ENCODE results near the gene PAK3.

Gene PAK3

DNA sequence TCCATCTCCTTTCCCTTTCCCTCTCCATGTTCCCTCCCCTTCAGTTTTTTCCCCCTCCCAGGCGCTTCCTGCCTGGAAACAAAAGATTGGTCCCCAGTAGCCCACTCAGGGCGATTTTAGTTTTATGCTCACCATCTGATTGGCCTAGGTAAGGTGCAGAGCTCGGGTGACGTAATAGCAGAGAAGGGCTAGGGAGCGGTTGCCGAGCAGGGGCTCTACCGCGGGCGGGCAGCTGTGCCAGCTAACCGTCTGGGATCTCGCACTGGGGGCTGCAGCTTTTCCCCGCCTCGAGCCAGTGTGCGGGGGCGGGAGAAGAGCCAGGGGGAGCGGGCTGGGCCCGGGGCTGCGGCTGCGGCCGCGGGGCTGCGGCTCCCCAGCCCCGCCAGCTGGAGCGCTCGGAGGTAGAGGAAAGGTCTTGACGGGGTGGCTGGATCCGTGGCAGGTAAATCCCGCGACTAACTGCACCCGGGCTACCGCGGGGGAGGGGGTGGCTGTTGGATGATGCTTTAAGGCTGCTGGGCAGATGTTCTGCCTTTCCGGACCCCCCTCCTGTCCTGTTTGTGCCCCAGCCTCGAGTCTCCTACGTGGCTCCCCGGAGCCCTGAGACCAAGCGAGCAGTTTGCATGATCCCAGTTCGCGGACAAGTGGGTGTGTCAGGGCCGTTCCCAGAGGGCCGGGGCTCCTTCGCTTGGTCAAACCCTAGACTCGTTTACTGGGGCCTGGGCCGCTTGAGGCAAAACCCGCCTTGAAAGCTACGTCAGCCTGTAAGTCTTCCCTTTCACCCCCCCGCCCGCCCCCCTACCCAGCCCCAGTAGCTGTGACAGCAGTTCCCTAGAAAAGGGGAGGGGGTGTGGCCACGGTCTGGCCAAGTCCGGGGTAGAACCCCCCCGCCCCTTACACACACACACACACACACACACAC is at the start of gene PAK3:
TSS of gene PAK3 (plus strand) at position 218 of the 922 bp plus-strand sequence. CDS start 26,913 bp downstream, outside the sequence.
- peak in 26 of 51 donors; percentile 0 to 38 (median 8) for DNase-seq

GRCh38 chrX:111047575-111047974 is 48.4 kb upstream of the PAK3 start:
- DNase-seq = no peak

- no peak for DNase-seq
Measured at GRCh38 chrX:111052478-111052877, 43.5 kb upstream of the PAK3 start.

- DNase-seq = no peak
Measured at GRCh38 chrX:111071542-111072277, 24.3 kb upstream of the PAK3 start.

- no peak for DNase-seq
Measured at GRCh38 chrX:111083081-111083480, 12.9 kb upstream of the PAK3 start.

DNA sequence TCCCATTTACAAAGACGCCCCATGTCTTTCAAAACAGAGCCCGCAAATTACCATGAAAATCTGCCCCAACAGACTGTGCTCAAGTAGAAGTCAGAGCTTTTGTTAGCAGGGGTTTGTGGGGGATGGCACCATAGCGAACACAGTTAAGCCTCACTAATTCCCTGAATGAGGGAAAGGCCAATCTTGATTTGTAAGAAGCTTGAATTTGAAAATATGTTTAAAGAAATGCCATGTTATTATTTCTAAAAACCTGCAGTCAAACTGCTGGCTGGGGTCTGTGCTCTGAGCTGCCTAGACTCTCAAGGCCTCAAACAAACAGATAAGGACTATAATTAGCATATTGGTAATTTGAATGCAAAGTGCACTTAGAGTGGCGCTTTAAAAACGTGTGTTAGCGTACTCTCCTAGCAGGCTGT is 9.4 kb upstream of the PAK3 start:
- DNase-seq = no peak

- no peak for DNase-seq
Measured at GRCh38 chrX:111088628-111089027, 7.4 kb upstream of the PAK3 start.

DNA sequence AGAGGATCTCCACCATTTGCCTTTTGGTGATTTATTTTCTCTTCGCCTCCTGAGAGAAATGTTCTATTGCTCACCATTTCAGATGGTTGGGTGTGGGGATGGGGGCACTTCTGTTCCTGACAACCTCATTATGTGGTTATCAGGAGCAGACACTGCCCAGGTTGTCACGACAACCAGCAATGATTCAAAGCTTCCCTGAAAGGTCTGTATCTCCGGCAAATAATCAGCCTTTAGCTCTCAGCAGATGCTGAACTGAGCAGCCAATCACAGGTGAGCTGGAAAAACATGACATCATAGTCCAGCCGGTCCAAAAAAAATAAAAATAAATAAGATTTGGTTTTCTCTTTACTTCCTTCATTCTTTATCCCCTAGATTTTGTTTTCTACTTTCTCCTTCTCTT is 5.5 kb upstream of the PAK3 start:
- peak in 5 of 51 donors; percentile 0 to 9 (median 1) for DNase-seq

DNA sequence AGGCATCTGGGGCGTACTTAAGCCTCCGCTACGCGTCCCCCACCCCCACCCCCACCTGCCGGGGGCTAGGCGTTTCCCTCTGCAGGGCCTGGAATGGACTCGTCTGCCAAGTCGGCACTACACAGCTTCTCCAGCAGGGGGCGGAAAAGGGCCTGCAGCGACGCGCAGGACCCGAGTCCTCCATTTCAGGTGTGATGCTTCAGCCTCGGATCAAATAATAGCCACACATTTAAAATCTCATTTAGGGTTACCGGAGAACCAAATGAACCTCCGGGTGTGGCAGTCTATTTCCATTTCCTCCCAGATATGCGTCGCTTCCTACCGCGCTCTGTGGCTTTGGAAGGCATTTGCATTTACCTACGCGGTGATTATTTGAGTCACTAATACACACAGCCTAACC is 2.9 kb downstream of the PAK3 start:
- DNase-seq = peak in 19 of 51 donors; percentile 0 to 36 (median 6)

GRCh38 chrX:111100191-111100590 is 4.2 kb downstream of the PAK3 start:
- DNase-seq = peak in 5 of 51 donors; percentile 0 to 11 (median 0)

GRCh38 chrX:111101580-111101979 is 5.6 kb downstream of the PAK3 start:
- DNase-seq = no peak

- no peak for DNase-seq
Measured at GRCh38 chrX:111102636-111103035, 6.6 kb downstream of the PAK3 start.

DNA sequence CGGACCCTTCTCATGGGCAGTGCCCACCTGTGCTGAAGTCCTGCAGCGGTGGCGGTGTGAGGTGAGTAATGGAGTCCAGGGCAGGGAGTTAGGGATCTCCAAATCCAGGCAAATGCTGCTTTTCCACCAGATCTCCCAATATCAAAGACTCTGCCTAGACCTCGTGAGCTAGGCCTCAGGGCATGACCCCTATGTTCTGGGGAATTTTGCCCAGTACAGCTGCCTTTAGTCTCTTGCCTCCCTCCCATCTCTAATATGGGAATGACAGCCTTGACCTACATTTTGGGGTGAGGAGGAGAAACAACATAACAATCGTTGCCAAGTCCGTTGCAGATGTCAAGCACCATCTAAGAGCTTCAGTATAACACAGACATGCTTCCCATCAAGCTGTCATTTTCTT is 7.3 kb downstream of the PAK3 start:
- no peak for DNase-seq

GRCh38 chrX:111110098-111110775 is 14.2 kb downstream of the PAK3 start:
- DNase-seq = no peak

DNA sequence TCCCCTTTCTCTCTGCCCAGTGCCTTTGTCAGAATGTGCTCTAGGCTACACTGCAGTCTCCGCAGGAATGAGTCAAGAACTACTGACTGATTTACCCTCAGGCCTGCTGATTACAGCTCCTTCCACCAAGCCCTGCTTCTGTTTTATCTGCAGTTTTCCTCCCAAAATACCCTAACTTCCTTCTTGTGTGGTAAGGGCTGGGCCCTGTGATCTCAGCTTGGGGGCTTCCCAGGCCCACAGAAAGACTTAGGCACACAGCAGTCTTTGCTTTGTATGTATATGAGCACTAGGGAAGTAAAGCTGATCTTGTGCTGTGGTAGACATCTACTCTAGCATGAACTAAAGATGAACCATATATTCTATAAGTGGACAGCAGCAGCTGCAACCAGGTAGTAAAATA is 18.8 kb downstream of the PAK3 start:
- DNase-seq = no peak

GRCh38 chrX:111116666-111117065 is 20.7 kb downstream of the PAK3 start:
- DNase-seq = no peak

DNA sequence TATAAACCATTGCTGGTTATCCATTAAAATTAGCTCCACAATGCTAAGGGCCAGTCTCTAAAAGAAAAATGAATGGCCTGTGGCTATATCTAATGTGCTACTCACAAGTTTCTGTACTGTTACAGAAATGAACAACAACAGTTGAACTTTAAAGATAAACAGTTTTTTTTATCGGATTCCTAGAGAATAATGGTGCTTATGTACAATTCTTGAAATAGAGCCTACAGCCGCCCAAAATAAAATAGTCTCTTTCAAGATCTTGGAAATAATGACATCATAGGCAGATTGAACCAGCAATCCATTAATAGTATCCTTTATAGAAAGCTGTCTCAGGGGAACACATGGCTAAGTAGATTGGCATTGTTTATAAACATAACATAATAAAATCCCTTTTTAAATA is 23.4 kb downstream of the PAK3 start:
- no peak for DNase-seq

DNA sequence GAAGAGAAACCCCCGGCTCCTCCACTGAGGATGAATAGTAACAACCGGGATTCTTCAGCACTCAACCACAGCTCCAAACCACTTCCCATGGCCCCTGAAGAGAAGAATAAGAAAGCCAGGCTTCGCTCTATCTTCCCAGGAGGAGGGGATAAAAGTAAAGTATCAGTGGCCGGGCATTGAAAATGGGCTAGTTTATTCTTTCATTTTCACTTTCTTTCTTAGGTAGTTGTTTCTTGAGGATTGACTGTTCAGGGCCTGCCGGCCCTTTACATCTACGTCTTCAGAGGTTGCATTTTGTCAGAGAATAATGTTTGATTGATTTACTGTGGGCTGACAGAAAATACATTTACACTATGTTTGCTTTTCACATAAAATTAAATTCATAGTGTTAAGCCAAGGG is 27.1 kb downstream of the PAK3 start:
- DNase-seq = no peak

DNA sequence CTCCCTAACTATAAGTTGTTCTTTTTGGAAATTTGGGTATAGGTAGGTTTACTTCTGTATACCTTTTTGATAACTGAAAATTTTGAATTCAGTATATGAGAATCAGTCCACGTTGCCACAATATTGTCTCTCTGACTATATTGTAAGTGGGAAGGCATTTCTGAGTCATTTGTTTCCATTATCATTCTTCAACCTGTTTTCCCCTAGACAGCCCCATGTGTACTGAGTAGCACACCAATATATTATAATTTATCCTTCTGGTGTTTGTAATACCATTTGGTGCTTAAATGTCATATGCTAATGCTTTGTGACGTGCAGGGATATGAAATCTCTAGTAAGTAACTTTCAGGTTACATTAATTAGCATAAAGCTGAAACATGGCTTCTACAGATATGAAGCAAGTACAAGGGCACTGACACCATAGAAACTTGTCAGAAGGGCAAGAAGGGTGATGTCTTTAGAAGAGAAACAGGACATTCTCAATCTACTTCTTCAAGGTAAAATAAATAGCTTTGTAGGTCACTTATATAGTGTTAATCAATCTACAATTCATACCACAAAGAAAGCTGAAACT is 27.7 kb downstream of the PAK3 start:
- DNase-seq = no peak

DNA sequence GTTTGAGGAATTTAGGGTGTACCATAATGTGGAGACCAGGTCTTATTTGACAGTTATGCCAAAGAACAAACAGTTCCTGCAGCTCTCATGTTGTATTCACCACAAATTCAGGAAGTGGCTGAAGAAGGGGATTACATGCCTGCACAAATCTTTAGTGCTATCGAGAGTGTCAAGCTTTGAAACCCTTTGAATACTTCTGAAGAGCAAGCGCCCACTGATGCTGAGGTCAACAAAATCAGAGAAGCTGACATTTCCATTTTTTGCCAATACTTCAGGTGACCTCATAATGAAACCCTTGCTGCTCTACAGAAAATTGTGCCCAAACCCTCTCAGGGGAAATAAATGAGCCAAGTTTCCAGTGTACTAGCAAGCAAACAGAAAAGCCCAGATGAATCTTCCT is 28.4 kb downstream of the PAK3 start:
- no peak for DNase-seq

DNA sequence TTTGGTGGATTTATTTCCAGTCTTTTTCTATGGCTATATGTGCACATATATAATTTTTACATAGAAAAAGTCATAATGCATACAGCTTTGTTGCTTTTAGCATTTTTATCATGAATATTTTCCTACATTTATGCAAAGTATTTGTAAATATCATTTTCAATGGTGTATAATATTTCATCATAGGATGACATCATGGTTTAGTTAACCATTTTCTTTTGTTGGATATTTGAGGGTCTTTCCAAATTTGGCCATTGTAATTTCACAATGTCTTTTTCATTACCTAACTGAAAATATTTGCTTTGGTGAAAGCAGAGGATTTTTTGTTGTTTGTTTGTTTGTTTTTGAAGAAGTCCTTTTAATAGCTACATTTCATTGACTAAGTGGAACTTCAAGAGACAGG is 31.0 kb downstream of the PAK3 start:
- no peak for DNase-seq

DNA sequence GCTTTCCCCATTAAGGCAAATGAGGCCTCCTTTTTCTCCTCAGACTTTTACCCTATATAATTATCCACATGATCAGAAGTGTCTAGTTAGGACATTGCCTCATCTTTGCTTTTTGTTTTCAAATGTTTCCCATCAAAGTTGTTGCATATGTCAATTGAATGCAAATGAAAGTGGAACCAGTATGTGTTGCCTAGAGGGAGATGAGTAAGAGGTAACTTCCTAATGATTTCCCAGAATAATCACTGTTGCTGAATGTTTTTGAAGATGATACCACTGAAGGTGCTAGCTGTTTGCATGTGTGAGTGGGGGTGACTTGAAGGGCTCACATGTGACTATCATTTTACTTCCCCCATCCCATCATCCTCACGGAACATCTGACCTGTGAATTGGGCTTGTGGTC is 33.9 kb downstream of the PAK3 start:
- no peak for DNase-seq

Data from hypothalamus (tissue), 51 donors.